OCI-LY3 (cell line): Measurements from ENCODE around the gene DSG2.

Experiments
- EZH2phosphoT487 ChIP-seq: fragments of 200-600 bp; shearing (Covaris generic); IDR thresholded peaks from 2 replicates; pipeline ENCODE4 v1.6.1; 2018; ENCODE audit warnings: antibody characterized with exemption, mixed run types, low read depth
- TF ChIP-seq, protein P1 (sequence below): fragments of 200-600, 300-600 bp; sonication (generic); IDR thresholded peaks from 2 replicates; pipeline ENCODE4 v1.5.1; 2014; ENCODE audit warnings: antibody characterized with exemption, low read length, low read depth

- TF ChIP-seq, protein P1, sequence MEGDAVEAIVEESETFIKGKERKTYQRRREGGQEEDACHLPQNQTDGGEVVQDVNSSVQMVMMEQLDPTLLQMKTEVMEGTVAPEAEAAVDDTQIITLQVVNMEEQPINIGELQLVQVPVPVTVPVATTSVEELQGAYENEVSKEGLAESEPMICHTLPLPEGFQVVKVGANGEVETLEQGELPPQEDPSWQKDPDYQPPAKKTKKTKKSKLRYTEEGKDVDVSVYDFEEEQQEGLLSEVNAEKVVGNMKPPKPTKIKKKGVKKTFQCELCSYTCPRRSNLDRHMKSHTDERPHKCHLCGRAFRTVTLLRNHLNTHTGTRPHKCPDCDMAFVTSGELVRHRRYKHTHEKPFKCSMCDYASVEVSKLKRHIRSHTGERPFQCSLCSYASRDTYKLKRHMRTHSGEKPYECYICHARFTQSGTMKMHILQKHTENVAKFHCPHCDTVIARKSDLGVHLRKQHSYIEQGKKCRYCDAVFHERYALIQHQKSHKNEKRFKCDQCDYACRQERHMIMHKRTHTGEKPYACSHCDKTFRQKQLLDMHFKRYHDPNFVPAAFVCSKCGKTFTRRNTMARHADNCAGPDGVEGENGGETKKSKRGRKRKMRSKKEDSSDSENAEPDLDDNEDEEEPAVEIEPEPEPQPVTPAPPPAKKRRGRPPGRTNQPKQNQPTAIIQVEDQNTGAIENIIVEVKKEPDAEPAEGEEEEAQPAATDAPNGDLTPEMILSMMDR, result no peak
- TF ChIP-seq EZH2phosphoT487, result no peak
Measured at GRCh38 chr18:31504455-31505147, 6.6 kb downstream of the DSG2 start.
